Stimulated activated CD4-positive, alpha-beta T cell treated with anti-CD3 and anti-CD28 coated beads, Interleukin-2, amount 100 ng/mL, for 4 hours (primary cell): ENCODE results near the gene THOC2.

Experiments
- DNase-seq: peaks from one replicate; pipeline ENCODE4 v3.0.0-alpha.2; 2020; ENCODE audit warnings: low read depth

Gene THOC2

GRCh38 chrX:123563167-123563566 is 169.7 kb downstream of the THOC2 start:
- DNase-seq, result no peak

- DNase-seq, result no peak
Measured at GRCh38 chrX:123562342-123563146, 170.3 kb downstream of the THOC2 start.

GRCh38 chrX:123561439-123562215 is 171.2 kb downstream of the THOC2 start:
- DNase-seq, result no peak

- DNase-seq, result no peak
Measured at GRCh38 chrX:123550829-123551228, 182.0 kb downstream of the THOC2 start.
